Measurements from ENCODE around the gene TPCN2.

TPCN2 gene

DNA sequence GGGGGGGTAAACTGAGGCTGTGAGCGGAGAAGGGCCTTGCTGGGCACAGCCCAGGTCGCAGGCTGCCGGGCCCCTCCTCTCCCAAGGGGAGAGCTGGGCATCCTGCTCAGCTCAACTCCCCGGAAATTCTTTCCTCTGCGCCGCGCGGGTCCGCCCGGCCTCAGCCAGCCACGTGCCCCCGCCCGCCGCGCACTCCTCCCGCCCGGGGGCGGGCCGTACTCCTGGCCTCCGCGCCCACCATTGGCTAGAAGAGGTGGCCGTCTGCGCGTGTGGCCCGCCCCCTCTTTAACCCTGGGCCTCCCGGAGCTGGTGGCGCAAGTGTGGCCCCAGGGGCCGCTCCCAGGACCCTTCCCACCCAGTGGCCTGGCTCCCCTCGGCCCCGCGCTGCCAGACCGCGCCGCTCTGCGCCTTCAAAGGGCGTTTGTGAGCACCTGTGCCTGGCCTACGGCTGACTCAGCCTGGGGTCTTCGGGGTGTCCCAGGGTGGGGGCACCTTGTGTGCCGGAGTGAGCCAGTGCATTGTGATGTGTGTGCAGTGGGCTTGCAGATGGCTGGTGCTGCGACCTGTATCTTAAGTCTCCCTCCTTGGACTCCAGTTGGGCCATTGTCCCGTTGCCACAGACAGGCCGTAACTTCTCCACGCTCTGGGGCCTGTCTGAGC lies 37.6 kb upstream of the TPCN2 start:
- peak; percentile 84 for DNase-seq

GRCh38 chr11:69011624-69012091 lies 37.1 kb upstream of the TPCN2 start:
- DNase-seq = peak; percentile 8

DNA sequence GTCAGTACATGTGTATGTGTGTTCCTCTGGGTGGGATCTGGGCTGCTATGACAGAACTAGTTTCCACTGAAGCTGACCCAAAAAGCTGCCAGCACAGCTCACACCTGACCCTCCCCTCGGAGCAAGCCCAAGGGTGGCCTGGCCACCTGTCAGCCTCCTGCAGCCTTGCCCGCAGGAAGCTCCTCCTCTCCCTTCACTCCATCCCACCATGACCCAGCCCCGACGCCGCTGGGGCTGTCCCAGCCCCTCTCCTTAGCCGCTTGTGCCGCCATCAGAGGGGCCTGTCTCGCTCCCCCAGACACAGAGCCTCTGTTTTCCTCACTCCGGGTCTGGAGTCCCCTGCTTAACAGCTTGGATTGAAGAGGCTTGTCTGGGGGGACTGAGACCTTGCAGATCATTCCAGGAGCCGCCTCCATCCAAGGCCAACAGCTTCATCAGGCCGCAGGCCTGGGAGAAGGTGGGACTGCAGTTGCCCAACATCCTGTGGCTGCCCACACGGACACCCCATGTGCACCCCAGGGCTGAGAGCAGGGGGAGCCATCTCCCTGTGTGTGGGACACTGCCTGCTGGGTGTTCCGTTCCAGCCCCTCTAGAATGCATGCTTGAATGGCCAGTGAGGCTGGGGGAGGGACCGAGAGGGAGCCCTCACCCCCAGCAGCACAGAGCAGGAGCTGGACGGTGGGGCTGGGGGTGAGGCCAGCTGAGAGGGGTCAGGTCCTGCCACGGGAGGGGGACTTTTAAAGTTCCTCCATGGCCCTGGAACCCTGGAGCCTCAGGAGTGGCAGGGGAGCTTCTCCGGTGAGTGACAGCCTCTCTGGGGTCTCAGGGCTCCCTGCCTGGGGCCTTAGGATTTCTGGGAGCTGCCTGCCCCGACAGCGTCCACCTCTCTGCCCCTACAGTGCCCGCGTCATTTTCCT lies 36.4 kb upstream of the TPCN2 start:
- DNase-seq = peak; percentile 32

GRCh38 chr11:69013009-69013951 lies 35.5 kb upstream of the TPCN2 start, which contains the start of gene MRGPRF:
Gene MRGPRF (minus strand): TSS chr11:69013246. CDS start chr11:69009901, 3,345 bp downstream.
- DNase-seq = peak; percentile 94

GRCh38 chr11:69014084-69014851 lies 34.5 kb upstream of the TPCN2 start:
- DNase-seq = no peak

DNA sequence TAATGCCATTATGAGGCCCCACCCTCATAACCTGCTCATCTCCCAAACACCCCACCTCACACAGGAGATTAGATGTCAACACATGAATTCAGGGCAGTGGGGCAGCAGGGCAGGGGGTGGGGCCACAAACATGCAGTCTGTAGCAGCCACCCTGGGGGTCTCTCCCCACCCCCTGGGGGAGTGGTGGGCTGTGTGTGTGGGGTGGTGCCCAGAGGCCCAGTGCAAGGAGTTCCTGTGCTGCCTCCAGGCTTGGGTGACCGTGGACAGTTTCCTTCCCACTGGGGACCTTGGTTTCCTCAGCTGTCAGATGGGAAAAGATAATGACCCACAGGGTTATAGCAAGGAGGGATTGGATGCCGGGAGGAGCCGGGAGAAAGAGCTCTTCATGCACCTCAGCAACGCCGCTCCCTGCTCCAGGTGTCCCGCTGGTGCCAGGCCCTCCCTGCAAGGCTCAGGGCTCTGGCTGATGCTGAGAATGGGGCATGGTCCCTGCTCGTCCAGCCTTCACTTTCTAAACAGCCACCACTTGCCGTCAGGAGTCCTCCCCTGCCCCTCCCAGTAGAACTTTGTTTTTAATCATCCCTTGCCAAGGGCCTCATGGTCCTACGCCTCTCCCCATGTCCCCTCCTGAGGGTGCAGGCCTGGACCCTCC lies 33.7 kb upstream of the TPCN2 start:
- DNase-seq = no peak

DNA sequence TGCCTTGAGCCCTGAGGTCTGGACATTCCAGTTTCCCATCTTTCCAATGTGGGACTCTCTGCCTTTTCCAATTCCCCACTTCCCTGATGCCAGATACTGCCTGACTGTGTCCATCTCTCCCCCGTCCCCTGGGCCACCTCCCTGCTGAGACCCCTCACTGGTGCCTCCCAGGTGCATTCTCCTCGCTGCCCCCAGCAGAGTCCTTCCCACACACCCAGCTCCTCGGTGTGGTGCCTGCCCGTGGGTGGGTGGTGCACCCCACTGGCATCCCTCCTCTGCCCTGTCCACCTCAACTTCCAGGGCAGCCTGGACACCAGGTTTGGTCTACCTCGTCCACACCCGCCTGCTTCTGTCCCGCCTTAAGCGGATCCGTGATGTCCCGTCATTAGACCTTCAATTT lies 30.8 kb upstream of the TPCN2 start:
- DNase-seq = no peak

- DNase-seq = peak; percentile 43
Observed at GRCh38 chr11:69018924-69019323, 29.8 kb upstream of the TPCN2 start.

GRCh38 chr11:69022260-69022659 lies 26.5 kb upstream of the TPCN2 start:
- no peak for DNase-seq

DNA sequence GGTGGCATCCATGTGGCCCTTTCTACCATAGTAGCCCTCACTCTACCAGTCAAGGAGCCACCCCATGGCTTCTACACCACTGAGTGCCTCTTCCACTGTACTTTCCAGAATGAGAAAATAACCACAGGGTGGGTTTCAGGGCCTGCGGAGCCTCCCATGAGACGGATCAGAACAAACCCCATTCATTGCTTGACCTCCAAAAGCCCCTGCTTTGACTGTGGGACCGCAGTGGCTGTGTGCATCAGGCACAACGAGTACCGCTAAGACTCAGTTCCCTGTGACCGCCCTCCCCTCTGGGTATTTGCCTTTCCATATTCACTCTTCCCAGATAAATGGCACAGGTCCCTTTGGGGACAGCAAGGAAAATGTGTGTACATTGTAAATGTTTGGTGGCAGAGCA lies 24.2 kb upstream of the TPCN2 start:
- no peak for DNase-seq

DNA sequence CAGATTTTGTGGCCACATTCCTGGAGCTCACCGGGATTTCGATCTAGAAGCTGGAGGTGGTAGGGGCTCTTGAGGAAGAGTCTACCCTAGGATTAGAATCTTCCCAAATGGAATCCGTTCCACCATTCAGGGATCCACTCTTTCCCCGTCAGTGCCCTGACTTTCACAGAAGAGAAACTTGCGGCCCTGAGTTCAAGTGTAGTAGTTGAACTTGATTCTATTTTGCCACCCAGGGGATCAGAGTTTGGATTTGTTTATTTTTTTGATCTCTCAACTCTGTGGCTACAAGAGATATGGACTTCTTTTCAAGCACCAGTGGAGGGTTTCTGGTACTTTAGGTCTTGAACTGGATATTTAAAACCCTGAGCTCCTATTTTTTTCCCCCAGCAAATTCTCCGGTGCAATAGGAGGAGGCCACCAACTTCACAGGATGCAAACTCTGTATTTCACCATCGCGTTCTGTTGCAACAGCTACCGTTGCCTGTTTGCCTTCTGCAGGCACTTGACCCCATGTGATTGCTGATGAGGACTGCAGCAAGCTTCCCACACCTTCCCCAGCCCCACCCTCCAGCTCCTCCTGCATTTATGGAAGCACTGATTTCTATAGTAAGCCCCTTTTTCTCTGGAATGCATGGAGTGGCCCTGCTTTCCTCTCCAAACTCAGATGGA lies 20.9 kb upstream of the TPCN2 start:
- no peak for DNase-seq

DNA sequence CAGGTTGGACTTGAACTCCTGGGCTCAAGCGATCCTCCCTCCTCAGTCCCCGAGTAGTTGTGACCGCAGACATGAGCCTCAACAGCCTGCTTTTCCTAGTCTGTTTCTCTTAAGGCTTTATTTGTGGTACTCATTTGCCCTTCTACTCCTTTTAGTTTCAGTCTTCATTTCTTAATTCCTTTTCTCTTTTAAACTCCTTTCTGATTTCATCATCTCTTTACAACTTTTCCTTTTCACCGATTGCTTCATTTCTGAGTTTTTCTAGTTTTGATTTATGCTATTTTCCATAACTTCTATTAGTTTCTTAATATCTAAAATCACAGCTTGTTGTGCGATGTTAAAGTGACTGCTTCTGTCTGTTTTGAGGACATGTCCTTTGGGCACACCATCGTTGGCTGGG lies 18.4 kb upstream of the TPCN2 start:
- no peak for DNase-seq

DNA sequence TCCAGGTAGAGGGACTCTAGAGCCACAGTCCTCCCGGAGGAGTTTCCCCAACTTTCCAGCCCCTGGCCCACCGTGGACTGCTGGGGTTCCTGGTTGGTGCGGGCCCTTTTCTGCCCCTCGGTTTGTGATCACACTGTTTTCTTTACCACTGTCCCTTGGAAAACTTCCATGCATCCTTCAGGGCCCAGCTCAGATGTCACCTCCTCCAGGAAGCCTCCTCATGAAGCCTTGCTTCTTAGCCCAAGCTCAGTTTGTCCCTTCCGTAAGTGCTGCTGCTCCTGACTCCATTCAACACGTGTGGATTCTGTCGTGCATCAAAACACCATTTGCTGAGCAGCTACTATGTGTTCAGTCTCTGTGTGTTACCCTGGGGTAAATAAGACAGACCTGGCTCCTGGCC lies 15.9 kb upstream of the TPCN2 start:
- no peak for DNase-seq

DNA sequence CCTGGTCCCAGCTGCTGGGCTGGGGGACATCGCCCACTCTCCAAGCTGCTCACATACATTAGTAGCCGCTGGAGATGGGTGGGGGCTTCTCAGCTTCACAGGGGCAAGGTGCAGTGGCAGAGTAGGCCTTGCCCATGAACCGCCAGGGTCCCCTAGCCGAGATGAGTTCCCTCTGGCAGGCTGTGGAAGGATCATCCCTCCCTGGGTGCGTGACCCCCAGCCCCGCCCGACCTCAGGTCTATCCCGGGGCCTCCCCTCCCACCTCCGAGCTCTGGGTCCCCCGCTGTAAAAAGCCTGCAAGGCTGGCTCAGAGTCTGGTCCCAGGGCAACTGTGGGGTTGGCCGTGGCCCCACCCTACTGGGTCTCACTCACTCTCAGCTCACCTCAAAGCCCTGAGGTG lies 15.3 kb upstream of the TPCN2 start:
- no peak for DNase-seq

GRCh38 chr11:69034123-69034867 lies 14.4 kb upstream of the TPCN2 start:
- no peak for DNase-seq

GRCh38 chr11:69035150-69035945 lies 13.4 kb upstream of the TPCN2 start:
- no peak for DNase-seq

GRCh38 chr11:69035946-69036340 lies 12.8 kb upstream of the TPCN2 start:
- peak; percentile 62 for DNase-seq

- DNase-seq = no peak
Observed at GRCh38 chr11:69037074-69037473, 11.7 kb upstream of the TPCN2 start.

DNA sequence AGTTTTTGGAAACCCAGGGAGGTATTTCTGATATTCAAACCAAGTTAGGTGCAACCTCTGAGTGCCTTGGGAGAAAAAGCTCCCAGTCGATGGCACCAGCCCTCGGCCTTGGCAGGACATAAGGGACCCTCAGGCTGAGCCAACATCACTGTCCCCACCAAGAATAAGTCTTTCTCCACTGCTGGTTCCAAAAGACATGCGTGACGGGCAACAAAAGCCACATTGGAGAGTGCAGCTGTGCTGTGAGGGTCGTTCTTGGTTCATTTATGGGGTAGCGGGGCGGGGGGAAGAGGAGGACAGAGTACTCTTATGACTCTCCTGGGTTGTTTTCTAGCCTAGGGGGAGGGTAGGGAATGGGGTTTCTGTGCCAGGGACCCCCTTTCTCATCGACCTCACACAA lies 11.2 kb upstream of the TPCN2 start:
- DNase-seq = no peak
